ENCODE data around the gene STXBP2. TPM values are rescaled to one million over a fixed set of nuclear protein-coding genes. Genes with fewer than 3 reads are reported as not detected.

The STXBP2 gene
- total RNA-seq, 1 experiment from 2014 or later = 141 TPM

DNA sequence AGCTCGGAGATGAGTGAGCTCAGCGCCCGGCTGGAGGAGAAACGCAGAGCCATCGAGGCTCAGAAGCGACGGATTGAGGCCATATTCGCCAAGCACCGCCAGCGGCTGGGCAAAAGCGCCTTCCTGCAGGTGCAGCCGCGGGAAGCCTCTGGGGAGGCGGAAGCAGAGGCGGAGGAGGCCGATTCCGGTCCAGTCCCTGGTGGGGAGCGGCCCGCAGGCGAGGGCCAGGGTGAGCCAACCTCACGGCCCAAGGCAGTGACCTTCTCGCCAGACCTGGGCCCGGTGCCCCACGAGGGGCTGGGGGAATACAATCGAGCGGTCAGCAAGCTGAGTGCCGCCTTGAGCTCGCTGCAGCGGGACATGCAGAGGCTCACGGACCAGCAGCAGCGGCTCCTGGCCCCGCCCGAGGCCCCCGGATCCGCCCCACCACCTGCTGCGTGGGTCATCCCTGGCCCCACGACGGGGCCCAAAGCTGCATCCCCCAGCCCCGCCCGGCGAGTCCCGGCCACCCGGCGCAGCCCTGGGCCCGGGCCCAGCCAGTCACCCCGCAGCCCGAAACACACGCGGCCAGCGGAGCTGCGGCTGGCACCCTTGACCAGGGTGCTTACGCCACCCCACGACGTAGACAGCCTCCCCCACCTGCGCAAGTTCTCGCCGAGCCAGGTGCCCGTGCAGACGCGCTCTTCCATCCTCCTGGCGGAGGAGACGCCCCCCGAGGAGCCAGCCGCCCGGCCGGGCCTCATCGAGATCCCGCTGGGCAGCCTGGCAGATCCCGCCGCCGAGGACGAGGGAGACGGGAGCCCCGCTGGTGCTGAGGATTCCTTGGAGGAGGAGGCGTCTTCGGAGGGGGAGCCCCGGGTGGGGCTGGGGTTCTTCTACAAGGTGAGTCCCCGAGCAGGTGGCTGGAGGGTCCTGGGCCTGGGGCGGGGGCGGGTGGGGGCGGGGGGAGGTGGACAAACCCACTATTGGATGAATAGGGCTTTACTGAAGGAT lies 24.3 kb upstream of the STXBP2 start:
- DNase-seq (ENCODE audit: low read depth, low spot score) (no peak), ATAC-seq (no peak)
- Histone ChIP-seq H3K9me3 (ENCODE audit: control insufficient read depth in 1 of 2, insufficient read depth in 1 of 2, low read depth in 1 of 2, low read length in 2 of 2) (no peaks in the 10 kb centered on the region), H3K36me3 (ENCODE audit: control insufficient read depth in 1 of 2, insufficient read depth in 2 of 2, low read length in 2 of 2) (peaks cover 0 to 3% of the 10 kb centered on the region in 2 experiments; a peak in 3 of 4 replicates), H3K9me2 (ENCODE audit: insufficient read depth) (no peaks in the 10 kb centered on the region), H3K79me2 (ENCODE audit: insufficient read depth, low read length) (no peaks in the 10 kb centered on the region), H3K4me3 (replicated peaks in 1 of 2; ENCODE audit: low read depth in 1 of 2, low read length in 2 of 2) (no peak overlapping the region), H3K9ac (ENCODE audit: low read length) (no peak overlapping the region), H3K27ac (ENCODE audit: low read depth, low read length) (no peak overlapping the region), H3K27me3 (ENCODE audit: insufficient read depth, low read length) (no peaks in the 10 kb centered on the region), H4K20me1 (ENCODE audit: insufficient read depth) (no peaks in the 10 kb centered on the region), H3K4me2 (ENCODE audit: low read length) (no peak overlapping the region), H3K4me1 (ENCODE audit: control insufficient read depth in 1 of 2, insufficient read depth in 2 of 2, low read length in 2 of 2) (no peaks in the 10 kb centered on the region), H2AFZ (ENCODE audit: low read depth, low read length, poor library complexity, severe bottlenecking) (no peak overlapping the region)
- intact Hi-C loops (cut with micrococcal nuclease) = no loop called here
- TF ChIP-seq SP1 (IDR thresholded peaks at IDR 0.05; ENCODE audit: low read depth) (no peak), TCF7L2 (IDR thresholded peaks at IDR 0.05; ENCODE audit: borderline replicate concordance, extremely low read depth, insufficient read depth, insufficient read length) (no peak), ZNF274 (IDR thresholded peaks at IDR 0.05; ENCODE audit: low read depth, low read length) (no peak), SIN3A (IDR thresholded peaks at IDR 0.05; ENCODE audit: low read depth) (no peak), EZH2 (IDR thresholded peaks at IDR 0.05) (no peak), ZFX (IDR thresholded peaks at IDR 0.05) (no peak), EGR1 (IDR thresholded peaks at IDR 0.05; ENCODE audit: low read depth) (no peak), CBX3 (IDR thresholded peaks at IDR 0.05; ENCODE audit: low read depth) (no peak), CEBPB (IDR thresholded peaks at IDR 0.05; ENCODE audit: low read depth) (no peak), YY1 (IDR thresholded peaks at IDR 0.05; ENCODE audit: extremely low read depth, insufficient replicate concordance, low read depth, low read length) (no peak), FOSL1 (IDR thresholded peaks at IDR 0.05; ENCODE audit: low read depth) (no peak), ATF3 (IDR thresholded peaks at IDR 0.05) (no peak), JUND (IDR thresholded peaks at IDR 0.05) (no peak), ELF1 (IDR thresholded peaks at IDR 0.05; ENCODE audit: borderline replicate concordance, low read depth) (no peak), EZH2phosphoT487 (IDR thresholded peaks at IDR 0.05; ENCODE audit: borderline replicate concordance) (no peak), REST (IDR thresholded peaks at IDR 0.05; ENCODE audit: low read depth) (no peak)
- TF ChIP-seq, protein P1, sequence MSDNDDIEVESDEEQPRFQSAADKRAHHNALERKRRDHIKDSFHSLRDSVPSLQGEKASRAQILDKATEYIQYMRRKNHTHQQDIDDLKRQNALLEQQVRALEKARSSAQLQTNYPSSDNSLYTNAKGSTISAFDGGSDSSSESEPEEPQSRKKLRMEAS (IDR thresholded peaks at IDR 0.05) = no peak
- TF ChIP-seq, protein P2, sequence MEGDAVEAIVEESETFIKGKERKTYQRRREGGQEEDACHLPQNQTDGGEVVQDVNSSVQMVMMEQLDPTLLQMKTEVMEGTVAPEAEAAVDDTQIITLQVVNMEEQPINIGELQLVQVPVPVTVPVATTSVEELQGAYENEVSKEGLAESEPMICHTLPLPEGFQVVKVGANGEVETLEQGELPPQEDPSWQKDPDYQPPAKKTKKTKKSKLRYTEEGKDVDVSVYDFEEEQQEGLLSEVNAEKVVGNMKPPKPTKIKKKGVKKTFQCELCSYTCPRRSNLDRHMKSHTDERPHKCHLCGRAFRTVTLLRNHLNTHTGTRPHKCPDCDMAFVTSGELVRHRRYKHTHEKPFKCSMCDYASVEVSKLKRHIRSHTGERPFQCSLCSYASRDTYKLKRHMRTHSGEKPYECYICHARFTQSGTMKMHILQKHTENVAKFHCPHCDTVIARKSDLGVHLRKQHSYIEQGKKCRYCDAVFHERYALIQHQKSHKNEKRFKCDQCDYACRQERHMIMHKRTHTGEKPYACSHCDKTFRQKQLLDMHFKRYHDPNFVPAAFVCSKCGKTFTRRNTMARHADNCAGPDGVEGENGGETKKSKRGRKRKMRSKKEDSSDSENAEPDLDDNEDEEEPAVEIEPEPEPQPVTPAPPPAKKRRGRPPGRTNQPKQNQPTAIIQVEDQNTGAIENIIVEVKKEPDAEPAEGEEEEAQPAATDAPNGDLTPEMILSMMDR (IDR thresholded peaks at IDR 0.05 in 2 of 3, conservative IDR thresholded peaks at IDR 0.05 in 1 of 3; ENCODE audit: borderline replicate concordance in 1 of 3, insufficient read depth in 1 of 3, low read depth in 2 of 3, low read length in 2 of 3) = no peak
- CTCF ChIA-PET = no interaction called here
- RAD21 ChIA-PET (ENCODE audit: low non-redundant PET in 1 of 2, low total read pairs in 2 of 2, uncharacterized antibody in 2 of 2, unreplicated experiment in 2 of 2) = no interaction called here
- POLR2A ChIA-PET = no interaction called here
- BruUV-seq (replicated peaks) = no TSS peak
